Fibroblast of lung (primary cell): ENCODE results near the gene CDK6.

Source experiments
- EZH2 ChIP-seq: IDR thresholded peaks from 2 replicates; pipeline ENCODE4 v1.5.1; 2012; ENCODE audit warnings: low read length, control low read depth, mild to moderate bottlenecking; ENCODE audit errors: missing control alignments
- TF ChIP-seq, protein P1 (sequence below), 2 donors: IDR thresholded peaks in 1 of 2; conservative IDR thresholded peaks in 1 of 2; 1 replicate in 1 of 2; 2 replicates in 1 of 2; pipeline ENCODE4 v1.5.1; 2011 to 2012; ENCODE audit warnings: low read length in 2 of 2, control low read depth in 1 of 2, inconsistent platforms in 1 of 2, low read depth in 1 of 2, mild to moderate bottlenecking in 1 of 2

DNA sequence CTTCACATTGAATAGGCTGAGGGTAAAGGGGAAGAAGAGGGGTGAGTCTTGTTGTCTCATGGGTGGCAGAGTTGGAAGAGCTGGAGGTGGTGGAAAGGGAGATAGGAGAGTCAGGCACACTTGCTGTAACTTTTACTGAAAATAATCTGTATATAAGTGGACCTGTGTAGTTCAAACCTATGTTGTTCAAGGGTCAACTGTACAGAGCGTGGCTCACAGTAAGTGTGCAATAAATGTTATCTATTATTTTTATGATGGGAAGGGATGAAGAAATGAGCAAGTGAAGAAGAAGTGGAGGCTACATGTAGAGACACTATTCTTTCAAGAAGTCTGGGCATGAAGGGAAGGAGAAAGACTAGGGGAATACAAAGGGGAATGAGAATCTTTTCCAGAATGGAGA is 174.7 kb downstream of the CDK6 start:
- TF ChIP-seq, protein P1, sequence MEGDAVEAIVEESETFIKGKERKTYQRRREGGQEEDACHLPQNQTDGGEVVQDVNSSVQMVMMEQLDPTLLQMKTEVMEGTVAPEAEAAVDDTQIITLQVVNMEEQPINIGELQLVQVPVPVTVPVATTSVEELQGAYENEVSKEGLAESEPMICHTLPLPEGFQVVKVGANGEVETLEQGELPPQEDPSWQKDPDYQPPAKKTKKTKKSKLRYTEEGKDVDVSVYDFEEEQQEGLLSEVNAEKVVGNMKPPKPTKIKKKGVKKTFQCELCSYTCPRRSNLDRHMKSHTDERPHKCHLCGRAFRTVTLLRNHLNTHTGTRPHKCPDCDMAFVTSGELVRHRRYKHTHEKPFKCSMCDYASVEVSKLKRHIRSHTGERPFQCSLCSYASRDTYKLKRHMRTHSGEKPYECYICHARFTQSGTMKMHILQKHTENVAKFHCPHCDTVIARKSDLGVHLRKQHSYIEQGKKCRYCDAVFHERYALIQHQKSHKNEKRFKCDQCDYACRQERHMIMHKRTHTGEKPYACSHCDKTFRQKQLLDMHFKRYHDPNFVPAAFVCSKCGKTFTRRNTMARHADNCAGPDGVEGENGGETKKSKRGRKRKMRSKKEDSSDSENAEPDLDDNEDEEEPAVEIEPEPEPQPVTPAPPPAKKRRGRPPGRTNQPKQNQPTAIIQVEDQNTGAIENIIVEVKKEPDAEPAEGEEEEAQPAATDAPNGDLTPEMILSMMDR (conservative IDR thresholded peaks at IDR 0.05 in 1 of 2, IDR thresholded peaks at IDR 0.05 in 1 of 2; ENCODE audit: low read depth in 1 of 2, low read length in 2 of 2), result no peak
- no peak for TF ChIP-seq EZH2
